Neural cell (in vitro differentiated cells): ENCODE measurements around the gene SRGAP3. TPM values are rescaled to one million over a fixed set of nuclear protein-coding genes. Genes with fewer than 3 reads are reported as not detected.

Source experiments
- H2AFZ ChIP-seq: fragments of 200-600, 300-800 bp; sonication (generic), shearing (Covaris generic); 2 replicates; pipeline ENCODE4 v1.6.0; 2014; ENCODE audit warnings: low read depth, mild to moderate bottlenecking, antibody characterized with exemption, low read length, moderate library complexity
- H3F3A ChIP-seq: fragments of 200-600 bp; shearing (Covaris generic); 2 replicates; pipeline ENCODE4 v1.6.1; 2016; ENCODE audit warnings: mild to moderate bottlenecking, moderate library complexity, mixed read lengths, antibody characterized with exemption, low read length; ENCODE audit not compliant: insufficient read depth, poor library complexity, severe bottlenecking
- H3K27ac ChIP-seq: fragments of 200-600, 300-800 bp; sonication (generic), shearing (Covaris generic); 2 replicates; pipeline ENCODE4 v1.5.1; 2014; ENCODE audit warnings: mild to moderate bottlenecking, low read length, moderate library complexity
- H3K27me3 ChIP-seq: fragments of 300-800, 200-600 bp; sonication (generic), shearing (Covaris generic); 2 replicates; pipeline ENCODE4 v1.6.0; 2014; ENCODE audit warnings: mild to moderate bottlenecking, low read depth, low read length, moderate library complexity; ENCODE audit not compliant: insufficient read depth
- H3K36me3 ChIP-seq: fragments of 300-800, 200-600 bp; sonication (generic), shearing (Covaris generic); 2 replicates; pipeline ENCODE4 v1.5.1; 2014; ENCODE audit warnings: mild to moderate bottlenecking, antibody characterized with exemption, low read length, moderate library complexity; ENCODE audit not compliant: insufficient read depth
- H3K4me2 ChIP-seq: fragments of 300-800, 200-600 bp; sonication (generic), shearing (Covaris generic); 2 replicates; pipeline ENCODE4 v1.6.0; 2014; ENCODE audit warnings: mild to moderate bottlenecking, low read length
- H3K4me3 ChIP-seq: fragments of 300-800, 200-600 bp; sonication (generic), shearing (Covaris generic); 2 replicates; pipeline ENCODE4 v1.5.1; 2014; ENCODE audit warnings: mild to moderate bottlenecking, low read length, moderate library complexity
- H3K79me2 ChIP-seq: fragments of 200-600 bp; shearing (Covaris generic); replicated peaks from 2 replicates; pipeline ENCODE4 v1.6.0; 2014; ENCODE audit warnings: mild to moderate bottlenecking, low read length, moderate library complexity; ENCODE audit not compliant: insufficient read depth
- H3K9ac ChIP-seq: fragments of 300-800, 200-600 bp; sonication (generic), shearing (Covaris generic); 2 replicates; pipeline ENCODE4 v1.6.1; 2016; ENCODE audit warnings: mild to moderate bottlenecking, low read length, mixed read lengths
- H3K9me2 ChIP-seq: fragments of 200-600 bp; shearing (Covaris generic); 2 replicates; pipeline ENCODE4 v1.6.1; 2016; ENCODE audit warnings: mild to moderate bottlenecking, low read length, mixed read lengths; ENCODE audit not compliant: insufficient read depth
- H3K9me3 ChIP-seq: fragments of 200-600, 300-800 bp; sonication (generic), shearing (Covaris generic); 2 replicates; pipeline ENCODE4 v1.6.1; 2016; ENCODE audit warnings: mild to moderate bottlenecking, mixed run types, low read length, moderate library complexity, mixed read lengths
- H4K20me1 ChIP-seq: fragments of 200-600 bp; shearing (Covaris generic); 2 replicates; pipeline ENCODE4 v1.6.1; 2016; ENCODE audit warnings: mild to moderate bottlenecking, mixed run types; ENCODE audit not compliant: insufficient read depth
- EP300 ChIP-seq: fragments of 450-650 bp; conservative IDR thresholded peaks from 2 replicates; pipeline ENCODE4 v1.6.1; 2014; ENCODE audit warnings: antibody characterized with exemption, mild to moderate bottlenecking, moderate library complexity; ENCODE audit not compliant: poor library complexity, severe bottlenecking
- EZH2 ChIP-seq: fragments of 200-600, 300-800 bp; shearing (Covaris generic), sonication (generic); IDR thresholded peaks from 2 replicates; pipeline ENCODE4 v1.6.1; 2014; ENCODE audit warnings: antibody characterized with exemption, low read length, borderline replicate concordance, mild to moderate bottlenecking; ENCODE audit not compliant: insufficient read depth, poor library complexity, severe bottlenecking
- MXI1 ChIP-seq: fragments of 450-650 bp; conservative IDR thresholded peaks from 2 replicates; pipeline ENCODE4 v1.6.1; 2014; ENCODE audit warnings: antibody characterized with exemption, mild to moderate bottlenecking; ENCODE audit not compliant: poor library complexity, severe bottlenecking
- POLR2AphosphoS5 ChIP-seq: IDR thresholded peaks from 2 replicates; pipeline ENCODE4 v1.6.1; 2012
- RAD21 ChIP-seq: fragments of 450-650 bp; conservative IDR thresholded peaks from 2 replicates; pipeline ENCODE4 v1.6.1; 2014; ENCODE audit warnings: antibody characterized with exemption, mild to moderate bottlenecking, moderate library complexity
- SMC3 ChIP-seq: fragments of 450-650 bp; conservative IDR thresholded peaks from 2 replicates; pipeline ENCODE4 v1.6.1; 2014; ENCODE audit warnings: antibody characterized with exemption, mild to moderate bottlenecking, moderate library complexity; ENCODE audit not compliant: poor library complexity
- TAF1 ChIP-seq: IDR thresholded peaks from 2 replicates; pipeline ENCODE4 v1.6.1; 2012; ENCODE audit warnings: low read depth
- polyA plus RNA-seq: library from polyadenylated mRNA; depleted of rRNA; stranded (reverse); fragments of >200 nt; gene quantifications from 2 replicates; pipeline ENCODE4 v1.2.3, GENCODE V29; 2014
- TF ChIP-seq, protein P1 (sequence below): fragments of 450-650 bp; IDR thresholded peaks from 2 replicates; pipeline ENCODE4 v1.5.1; 2014; ENCODE audit warnings: antibody characterized with exemption, mild to moderate bottlenecking, moderate library complexity; ENCODE audit not compliant: poor library complexity, severe bottlenecking
- TF ChIP-seq, protein P2 (sequence below): IDR thresholded peaks from 2 replicates; pipeline ENCODE4 v1.6.1; 2012; ENCODE audit warnings: borderline replicate concordance

Gene SRGAP3
- polyA plus RNA-seq, 1 donor from 2014 or later: 31.5 TPM

DNA sequence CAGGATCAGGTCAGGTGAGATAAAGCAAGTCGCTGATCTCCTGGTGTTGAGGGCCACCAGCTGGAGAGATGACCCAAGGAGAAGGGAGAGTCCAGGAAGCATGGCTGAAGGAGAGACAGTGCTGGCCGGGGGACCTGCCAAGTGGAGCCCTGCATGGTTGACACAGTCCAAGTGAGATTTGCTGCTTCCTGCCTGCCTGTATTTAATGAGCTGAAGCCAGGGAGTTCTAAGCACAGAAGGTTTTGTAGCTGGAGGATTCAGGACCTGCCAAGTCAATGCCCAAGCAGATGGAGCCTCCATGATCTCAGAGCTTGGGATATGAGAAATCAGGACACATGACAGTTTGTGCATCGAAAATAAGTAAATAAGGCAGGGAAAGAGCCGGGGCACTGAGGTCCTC is 125.6 kb downstream of the SRGAP3 start:
- Histone ChIP-seq H3K27me3 (no peaks in the 10 kb centered on the region), H4K20me1 (no peaks in the 10 kb centered on the region), H3K4me2 (no peak overlapping the region), H3K27ac (no peak overlapping the region), H3K9me3 (no peaks in the 10 kb centered on the region), H3K9ac (no peak overlapping the region), H3K36me3 (no peaks in the 10 kb centered on the region), H3F3A (no peaks in the 10 kb centered on the region), H3K9me2 (no peaks in the 10 kb centered on the region), H2AFZ (no peak overlapping the region), H3K4me3 (no peak overlapping the region), H3K79me2 (peaks cover 7% of the 10 kb centered on the region)
- TF ChIP-seq SMC3: no peak
- TF ChIP-seq, protein P1, sequence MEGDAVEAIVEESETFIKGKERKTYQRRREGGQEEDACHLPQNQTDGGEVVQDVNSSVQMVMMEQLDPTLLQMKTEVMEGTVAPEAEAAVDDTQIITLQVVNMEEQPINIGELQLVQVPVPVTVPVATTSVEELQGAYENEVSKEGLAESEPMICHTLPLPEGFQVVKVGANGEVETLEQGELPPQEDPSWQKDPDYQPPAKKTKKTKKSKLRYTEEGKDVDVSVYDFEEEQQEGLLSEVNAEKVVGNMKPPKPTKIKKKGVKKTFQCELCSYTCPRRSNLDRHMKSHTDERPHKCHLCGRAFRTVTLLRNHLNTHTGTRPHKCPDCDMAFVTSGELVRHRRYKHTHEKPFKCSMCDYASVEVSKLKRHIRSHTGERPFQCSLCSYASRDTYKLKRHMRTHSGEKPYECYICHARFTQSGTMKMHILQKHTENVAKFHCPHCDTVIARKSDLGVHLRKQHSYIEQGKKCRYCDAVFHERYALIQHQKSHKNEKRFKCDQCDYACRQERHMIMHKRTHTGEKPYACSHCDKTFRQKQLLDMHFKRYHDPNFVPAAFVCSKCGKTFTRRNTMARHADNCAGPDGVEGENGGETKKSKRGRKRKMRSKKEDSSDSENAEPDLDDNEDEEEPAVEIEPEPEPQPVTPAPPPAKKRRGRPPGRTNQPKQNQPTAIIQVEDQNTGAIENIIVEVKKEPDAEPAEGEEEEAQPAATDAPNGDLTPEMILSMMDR: no peak
- TF ChIP-seq POLR2AphosphoS5: no peak
- no peak for TF ChIP-seq EP300
- no peak for TF ChIP-seq RAD21
- no peak for TF ChIP-seq TAF1
- TF ChIP-seq EZH2: no peak
- TF ChIP-seq MXI1: no peak

DNA sequence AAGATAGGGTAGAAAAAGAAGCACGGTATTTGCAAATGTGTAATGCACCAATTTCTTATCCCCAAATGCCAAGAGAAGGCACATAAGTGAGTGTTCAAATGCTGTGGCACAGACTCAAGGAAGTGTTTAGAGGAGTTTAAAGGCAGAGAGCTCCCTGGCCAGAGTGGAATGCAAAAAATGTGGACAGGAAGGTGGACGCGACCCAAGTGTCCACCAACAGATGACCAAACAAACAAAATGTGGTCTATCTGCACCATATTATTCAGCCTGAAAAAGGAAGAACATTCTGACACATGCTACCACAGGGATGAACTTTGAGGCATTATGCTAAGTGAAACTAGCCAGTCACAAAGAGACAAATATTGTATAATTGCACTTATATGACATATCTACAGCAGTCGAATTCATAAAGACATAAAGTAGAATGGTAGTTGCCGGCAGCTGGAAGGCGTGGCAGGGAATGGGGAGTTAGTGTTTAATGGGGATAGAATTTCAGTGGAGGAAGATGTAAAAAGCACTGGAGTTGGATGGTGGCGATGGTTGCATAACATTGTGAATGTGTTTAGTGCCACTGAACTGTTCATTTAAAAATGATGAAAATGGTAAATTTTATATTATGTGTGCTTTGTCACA is 126.6 kb downstream of the SRGAP3 start:
- no peak overlapping the region for H3K4me3 ChIP-seq
- H3K4me2 ChIP-seq: no peak overlapping the region
- no peaks in the 10 kb centered on the region for H4K20me1 ChIP-seq
- H3K9me3 ChIP-seq: no peaks in the 10 kb centered on the region
- no peak overlapping the region for H3K9ac ChIP-seq
- H3K79me2 ChIP-seq: peaks cover 3% of the 10 kb centered on the region
- TF ChIP-seq EZH2 (no peak), EP300 (no peak), MXI1 (no peak), TAF1 (no peak), SMC3 (no peak), RAD21 (no peak), POLR2AphosphoS5 (no peak)
- TF ChIP-seq, protein P1: no peak
- TF ChIP-seq, protein P2, sequence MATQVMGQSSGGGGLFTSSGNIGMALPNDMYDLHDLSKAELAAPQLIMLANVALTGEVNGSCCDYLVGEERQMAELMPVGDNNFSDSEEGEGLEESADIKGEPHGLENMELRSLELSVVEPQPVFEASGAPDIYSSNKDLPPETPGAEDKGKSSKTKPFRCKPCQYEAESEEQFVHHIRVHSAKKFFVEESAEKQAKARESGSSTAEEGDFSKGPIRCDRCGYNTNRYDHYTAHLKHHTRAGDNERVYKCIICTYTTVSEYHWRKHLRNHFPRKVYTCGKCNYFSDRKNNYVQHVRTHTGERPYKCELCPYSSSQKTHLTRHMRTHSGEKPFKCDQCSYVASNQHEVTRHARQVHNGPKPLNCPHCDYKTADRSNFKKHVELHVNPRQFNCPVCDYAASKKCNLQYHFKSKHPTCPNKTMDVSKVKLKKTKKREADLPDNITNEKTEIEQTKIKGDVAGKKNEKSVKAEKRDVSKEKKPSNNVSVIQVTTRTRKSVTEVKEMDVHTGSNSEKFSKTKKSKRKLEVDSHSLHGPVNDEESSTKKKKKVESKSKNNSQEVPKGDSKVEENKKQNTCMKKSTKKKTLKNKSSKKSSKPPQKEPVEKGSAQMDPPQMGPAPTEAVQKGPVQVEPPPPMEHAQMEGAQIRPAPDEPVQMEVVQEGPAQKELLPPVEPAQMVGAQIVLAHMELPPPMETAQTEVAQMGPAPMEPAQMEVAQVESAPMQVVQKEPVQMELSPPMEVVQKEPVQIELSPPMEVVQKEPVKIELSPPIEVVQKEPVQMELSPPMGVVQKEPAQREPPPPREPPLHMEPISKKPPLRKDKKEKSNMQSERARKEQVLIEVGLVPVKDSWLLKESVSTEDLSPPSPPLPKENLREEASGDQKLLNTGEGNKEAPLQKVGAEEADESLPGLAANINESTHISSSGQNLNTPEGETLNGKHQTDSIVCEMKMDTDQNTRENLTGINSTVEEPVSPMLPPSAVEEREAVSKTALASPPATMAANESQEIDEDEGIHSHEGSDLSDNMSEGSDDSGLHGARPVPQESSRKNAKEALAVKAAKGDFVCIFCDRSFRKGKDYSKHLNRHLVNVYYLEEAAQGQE: no peak
- no peaks in the 10 kb centered on the region for H3K27me3 ChIP-seq
- no peak overlapping the region for H2AFZ ChIP-seq
- no peak overlapping the region for H3K27ac ChIP-seq
- no peaks in the 10 kb centered on the region for H3K36me3 ChIP-seq
- H3K9me2 ChIP-seq: no peaks in the 10 kb centered on the region
- H3F3A ChIP-seq: no peaks in the 10 kb centered on the region
